Activated naive CD8-positive, alpha-beta T cell treated with anti-CD3 and anti-CD28 coated beads for 36 hours (primary cell): Measurements from ENCODE around the gene STC2. TPM values are rescaled to one million over a fixed set of nuclear protein-coding genes. Genes with fewer than 3 reads are reported as not detected.
"Not testable (repeated sequence)": the region's sequence is repeated elsewhere in the genome, so short reads cannot be mapped to it uniquely, and the experiment has no call there.

Source experiments
- DNase-seq: peaks from one replicate; pipeline ENCODE4 v3.0.0; 2021
- H3K27ac Mint-ChIP-seq: one replicate; pipeline ENCODE4 v1.8.0; 2022; ENCODE audit warnings: mild to moderate bottlenecking, moderate library complexity, mixed read lengths
- H3K27me3 Mint-ChIP-seq: one replicate; pipeline ENCODE4 v1.8.0; 2022; ENCODE audit warnings: mild to moderate bottlenecking, mixed read lengths
- H3K36me3 Mint-ChIP-seq: one replicate; pipeline ENCODE4 v1.8.0; 2021; ENCODE audit warnings: mild to moderate bottlenecking, mixed read lengths
- H3K4me1 Mint-ChIP-seq: one replicate; pipeline ENCODE4 v1.8.0; 2021; ENCODE audit warnings: mixed read lengths
- H3K4me3 Mint-ChIP-seq: one replicate; pipeline ENCODE4 v1.8.0; 2022; ENCODE audit warnings: mild to moderate bottlenecking, moderate library complexity, mixed read lengths
- H3K9me3 Mint-ChIP-seq: one replicate; pipeline ENCODE4 v1.8.0; 2022; ENCODE audit warnings: mixed read lengths
- total RNA-seq, 2 experiments: library from RNA; stranded (reverse); gene quantifications; one replicate each; pipeline ENCODE4 v1.2.3, GENCODE V29; 2021

STC2 gene, protein sequence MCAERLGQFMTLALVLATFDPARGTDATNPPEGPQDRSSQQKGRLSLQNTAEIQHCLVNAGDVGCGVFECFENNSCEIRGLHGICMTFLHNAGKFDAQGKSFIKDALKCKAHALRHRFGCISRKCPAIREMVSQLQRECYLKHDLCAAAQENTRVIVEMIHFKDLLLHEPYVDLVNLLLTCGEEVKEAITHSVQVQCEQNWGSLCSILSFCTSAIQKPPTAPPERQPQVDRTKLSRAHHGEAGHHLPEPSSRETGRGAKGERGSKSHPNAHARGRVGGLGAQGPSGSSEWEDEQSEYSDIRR
- total RNA-seq, result 10 to 100 TPM; 41.1 to 41.2 TPM

GRCh38 chr5:173327948-173328843, at the start of gene STC2:
TSS of gene STC2 (minus strand) at chr5:173328414. CDS start at chr5:173328193, 221 bp downstream.
- peak; percentile 83 for DNase-seq
- Mint-ChIP-seq H3K27ac (peak within 1 kb of the TSS; percentile 97), H3K4me3 (peak within 1 kb of the TSS; percentile 99), H3K4me1 (peaks cover 39% of the 10 kb centered on the region), H3K36me3 (peaks cover 61% of the 10 kb centered on the region), H3K27me3 (peaks cover 83% of the 10 kb centered on the region), H3K9me3 (peaks cover 2% of the 10 kb centered on the region)

GRCh38 chr5:173371400-173371799, 43.2 kb upstream of the STC2 start:
- no peak for DNase-seq
- H3K4me3 Mint-ChIP-seq, result no peak overlapping the region
- no peak overlapping the region for H3K27ac Mint-ChIP-seq
- peaks cover 2% of the 10 kb centered on the region for H3K9me3 Mint-ChIP-seq
- H3K27me3 Mint-ChIP-seq, result peaks cover 12% of the 10 kb centered on the region
- H3K36me3 Mint-ChIP-seq, result no peaks in the 10 kb centered on the region
- H3K4me1 Mint-ChIP-seq, result no peaks in the 10 kb centered on the region

DNA sequence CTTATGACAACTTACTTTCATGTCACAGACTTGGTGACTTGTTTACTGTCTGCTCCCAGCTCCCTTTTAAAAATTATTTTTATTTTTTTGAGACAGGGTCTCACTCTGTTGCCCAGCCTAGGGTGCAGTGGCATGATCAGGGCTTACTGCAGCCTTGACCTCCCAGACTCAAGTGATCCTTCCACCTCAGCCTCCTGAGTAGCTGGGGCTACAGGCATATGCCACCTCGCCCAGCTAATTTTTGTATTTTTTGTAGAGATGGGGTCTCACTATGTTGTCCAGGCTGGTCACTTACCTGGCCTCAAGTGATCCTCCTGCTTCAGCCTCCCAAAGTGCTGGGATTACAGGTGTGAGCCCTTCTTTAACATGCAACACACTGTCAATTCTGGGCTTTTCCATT, 35.2 kb upstream of the STC2 start:
- H3K4me3 Mint-ChIP-seq, H3K9me3 Mint-ChIP-seq, DNase-seq, H3K27ac Mint-ChIP-seq, H3K36me3 Mint-ChIP-seq, H3K4me1 Mint-ChIP-seq, H3K27me3 Mint-ChIP-seq: not testable (repeated sequence)

DNA sequence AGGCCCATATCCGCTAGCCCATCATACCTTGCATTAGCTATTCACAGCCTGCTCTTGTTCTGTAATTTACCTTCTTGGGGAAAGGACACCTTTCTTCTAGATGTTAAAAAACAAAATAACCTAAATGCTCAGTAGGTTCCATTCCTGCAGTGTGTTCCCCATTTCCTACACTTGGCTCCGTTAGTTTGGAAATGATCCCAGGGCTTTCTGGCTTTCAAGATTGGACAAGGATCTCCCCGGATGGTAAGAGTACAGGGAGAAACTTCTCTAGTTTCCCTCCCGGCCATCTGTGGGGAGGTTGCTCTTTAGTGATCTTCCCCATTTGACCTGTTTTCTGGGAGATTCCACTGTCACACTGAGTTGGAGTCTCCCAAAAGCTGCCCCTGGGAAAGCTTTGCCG, 27.3 kb upstream of the STC2 start:
- H3K4me1 Mint-ChIP-seq, result no peaks in the 10 kb centered on the region
- no peaks in the 10 kb centered on the region for H3K36me3 Mint-ChIP-seq
- no peak overlapping the region for H3K4me3 Mint-ChIP-seq
- no peak overlapping the region for H3K27ac Mint-ChIP-seq
- peaks cover 13% of the 10 kb centered on the region for H3K27me3 Mint-ChIP-seq
- H3K9me3 Mint-ChIP-seq, result no peaks in the 10 kb centered on the region
- no peak for DNase-seq

- Mint-ChIP-seq H3K9me3 (no peaks in the 10 kb centered on the region), H3K4me3 (no peak overlapping the region), H3K4me1 (no peaks in the 10 kb centered on the region), H3K27ac (no peak overlapping the region), H3K36me3 (no peaks in the 10 kb centered on the region), H3K27me3 (peaks cover 17% of the 10 kb centered on the region)
- DNase-seq, result no peak
These were observed 26.4 kb upstream of the STC2 start for GRCh38 chr5:173354645-173355044.

DNA sequence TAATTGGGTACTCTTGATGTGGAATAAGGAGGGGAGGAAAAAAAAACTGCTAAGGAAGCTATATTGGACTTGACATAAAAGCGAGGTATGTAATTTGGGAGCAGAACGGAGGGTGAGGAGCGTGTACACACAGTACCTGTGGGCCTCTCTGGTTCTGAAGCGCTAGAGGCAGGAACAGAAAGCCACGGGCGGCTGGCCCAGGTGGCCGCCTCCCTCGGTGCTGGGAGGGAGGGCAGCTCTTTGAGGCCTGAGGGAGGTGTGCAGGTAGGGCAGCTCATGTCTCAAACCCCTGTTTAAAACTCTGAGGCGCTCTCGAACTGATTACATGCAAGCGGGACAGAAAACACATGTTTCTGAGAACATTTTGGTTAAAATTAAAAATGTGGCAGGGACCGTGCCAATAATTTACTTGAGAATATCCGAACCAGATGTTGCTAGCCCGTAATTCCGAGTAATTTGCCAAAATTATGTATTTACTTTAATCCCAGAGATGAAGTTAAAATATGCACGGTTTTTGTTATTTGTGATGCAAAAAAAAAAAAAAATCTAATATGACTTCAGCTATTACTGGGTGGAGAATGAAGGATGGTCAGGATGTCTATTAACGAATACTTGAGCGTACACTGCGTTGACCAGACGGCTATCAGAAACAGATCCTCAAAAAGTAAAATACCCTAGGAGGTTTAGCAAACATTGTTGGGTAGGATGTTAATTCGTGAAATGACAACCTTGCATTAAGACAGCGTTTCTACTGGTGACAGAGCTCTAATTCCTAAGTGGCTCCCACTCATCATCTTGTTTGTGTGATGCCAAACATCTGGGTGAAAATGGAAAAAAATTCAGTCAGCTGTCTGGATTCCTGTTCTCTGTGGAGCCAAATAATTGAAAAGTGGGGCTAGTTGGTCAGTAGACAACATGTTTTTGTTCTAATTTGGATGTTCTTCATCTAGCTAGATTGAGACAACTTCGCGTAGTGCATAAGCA, 24.4 kb upstream of the STC2 start:
- no peak for DNase-seq
- Mint-ChIP-seq H3K27ac (no peak overlapping the region), H3K36me3 (no peaks in the 10 kb centered on the region), H3K4me1 (no peaks in the 10 kb centered on the region), H3K27me3 (peaks cover 17% of the 10 kb centered on the region), H3K9me3 (no peaks in the 10 kb centered on the region), H3K4me3 (no peak overlapping the region)

DNA sequence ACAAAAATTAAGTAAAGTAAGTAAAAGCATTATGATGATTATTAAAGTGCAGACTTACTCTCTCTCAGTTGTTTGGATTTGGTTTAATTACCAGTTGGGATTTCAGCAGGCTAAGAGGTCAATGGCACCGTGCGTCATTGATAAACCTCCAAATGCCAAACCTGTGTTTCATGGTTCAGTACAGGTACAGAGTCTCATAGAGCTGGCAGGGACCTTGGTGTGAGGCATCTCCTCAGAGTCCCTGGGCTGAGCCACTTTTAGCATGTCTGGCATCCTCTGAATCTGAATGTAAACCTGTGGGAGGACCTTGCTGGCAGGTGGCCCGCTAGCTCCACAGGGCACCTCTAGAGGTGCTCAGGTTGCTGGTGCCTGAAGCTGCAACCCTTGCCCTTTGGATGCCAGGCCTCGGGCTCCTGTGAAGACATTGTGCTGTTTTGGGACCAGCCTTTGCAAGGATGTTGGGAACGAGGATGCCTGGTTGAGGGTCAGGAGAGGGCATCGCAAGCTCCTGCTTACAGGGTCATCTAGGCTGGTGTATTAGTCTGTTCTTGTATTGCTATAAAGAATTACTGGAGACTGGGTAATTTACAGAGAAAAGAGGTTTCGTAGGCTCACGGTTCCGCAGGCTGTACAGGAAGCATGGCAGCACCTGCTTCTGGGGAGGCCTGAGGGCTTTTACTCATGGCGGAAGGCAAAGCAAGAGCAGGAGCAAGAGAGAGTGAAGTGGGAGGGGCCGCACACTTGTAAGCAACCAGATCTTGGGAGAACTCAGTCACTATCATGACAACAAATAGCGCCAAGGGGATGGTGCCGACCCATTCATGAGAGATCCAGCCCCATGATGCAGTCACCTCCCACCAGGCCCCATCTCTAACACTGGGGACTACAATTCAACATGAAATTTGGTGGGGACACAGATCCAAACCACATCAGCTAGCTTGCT, 14.9 kb upstream of the STC2 start:
- Mint-ChIP-seq H3K9me3 (no peaks in the 10 kb centered on the region), H3K36me3 (no peaks in the 10 kb centered on the region), H3K27ac (no peak overlapping the region), H3K4me3 (no peak overlapping the region), H3K4me1 (no peaks in the 10 kb centered on the region), H3K27me3 (peaks cover 9% of the 10 kb centered on the region)
- DNase-seq, result no peak

GRCh38 chr5:173341961-173342430, 13.8 kb upstream of the STC2 start:
- no peaks in the 10 kb centered on the region for H3K4me1 Mint-ChIP-seq
- DNase-seq, result no peak
- H3K36me3 Mint-ChIP-seq, result no peaks in the 10 kb centered on the region
- peaks cover 16% of the 10 kb centered on the region for H3K27me3 Mint-ChIP-seq
- no peak overlapping the region for H3K27ac Mint-ChIP-seq
- H3K4me3 Mint-ChIP-seq, result no peak overlapping the region
- H3K9me3 Mint-ChIP-seq, result no peaks in the 10 kb centered on the region

DNA sequence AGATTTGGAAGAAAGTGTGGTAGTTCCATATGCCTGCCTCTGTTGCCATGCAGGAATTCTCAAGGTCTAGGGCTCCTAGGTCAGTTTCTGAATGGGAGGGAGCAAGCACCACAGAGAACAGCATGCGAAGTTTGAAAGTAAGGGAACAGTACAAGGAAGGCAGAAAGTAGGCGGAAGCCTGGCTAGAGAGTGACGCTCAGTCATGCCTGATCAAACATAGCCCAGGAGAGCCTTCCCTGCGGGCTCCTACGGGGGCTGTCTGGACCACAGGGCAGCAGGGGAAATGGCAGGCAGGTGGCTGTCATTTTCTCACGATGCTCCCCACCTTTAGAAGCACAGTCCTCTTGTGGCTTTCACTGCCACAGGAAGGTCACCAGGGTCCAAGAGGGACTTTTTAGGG, 12.8 kb upstream of the STC2 start:
- Mint-ChIP-seq H3K27me3 (peaks cover 22% of the 10 kb centered on the region), H3K27ac (no peak overlapping the region), H3K36me3 (no peaks in the 10 kb centered on the region), H3K9me3 (no peaks in the 10 kb centered on the region), H3K4me1 (no peaks in the 10 kb centered on the region), H3K4me3 (no peak overlapping the region)
- DNase-seq, result no peak

GRCh38 chr5:173340451-173340850, 12.2 kb upstream of the STC2 start:
- H3K27ac Mint-ChIP-seq, result no peak overlapping the region
- no peaks in the 10 kb centered on the region for H3K4me1 Mint-ChIP-seq
- no peak overlapping the region for H3K4me3 Mint-ChIP-seq
- no peaks in the 10 kb centered on the region for H3K36me3 Mint-ChIP-seq
- DNase-seq, result no peak
- H3K27me3 Mint-ChIP-seq, result peaks cover 25% of the 10 kb centered on the region
- H3K9me3 Mint-ChIP-seq, result no peaks in the 10 kb centered on the region

DNA sequence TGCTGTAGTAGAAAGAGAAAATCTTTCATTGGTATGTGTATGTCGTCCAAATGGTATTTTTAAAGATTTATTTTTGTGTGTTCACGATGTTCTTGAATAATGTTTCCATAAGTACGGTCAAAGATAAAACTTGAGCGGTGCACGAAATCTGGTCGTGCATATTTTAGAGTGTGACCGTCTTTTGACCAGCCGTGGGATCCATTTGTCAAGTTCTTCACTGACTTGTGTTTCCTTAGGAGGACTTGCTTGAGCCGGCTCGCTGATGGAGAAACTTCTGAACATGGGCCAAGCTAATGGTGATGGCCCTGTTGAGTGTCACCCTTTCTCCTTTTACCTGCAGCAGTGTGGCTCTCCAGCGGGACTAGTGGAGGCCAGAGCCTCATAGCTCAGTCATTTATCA, 11.1 kb upstream of the STC2 start:
- DNase-seq, result no peak
- Mint-ChIP-seq H3K4me1 (no peaks in the 10 kb centered on the region), H3K9me3 (no peaks in the 10 kb centered on the region), H3K4me3 (no peak overlapping the region), H3K27ac (no peak overlapping the region), H3K27me3 (peaks cover 33% of the 10 kb centered on the region), H3K36me3 (no peaks in the 10 kb centered on the region)

- peaks cover 39% of the 10 kb centered on the region for H3K27me3 Mint-ChIP-seq
- no peak overlapping the region for H3K27ac Mint-ChIP-seq
- no peaks in the 10 kb centered on the region for H3K4me1 Mint-ChIP-seq
- no peak overlapping the region for H3K4me3 Mint-ChIP-seq
- DNase-seq, result no peak
- H3K9me3 Mint-ChIP-seq, result no peaks in the 10 kb centered on the region
- no peaks in the 10 kb centered on the region for H3K36me3 Mint-ChIP-seq
These were observed 10.3 kb upstream of the STC2 start for GRCh38 chr5:173338380-173339015.

GRCh38 chr5:173334808-173335207, 6.6 kb upstream of the STC2 start:
- H3K4me1 Mint-ChIP-seq, result peaks cover 14% of the 10 kb centered on the region
- H3K27me3 Mint-ChIP-seq, result peaks cover 65% of the 10 kb centered on the region
- H3K4me3 Mint-ChIP-seq, result no peak overlapping the region
- H3K9me3 Mint-ChIP-seq, result no peaks in the 10 kb centered on the region
- DNase-seq, result no peak
- no peak overlapping the region for H3K27ac Mint-ChIP-seq
- H3K36me3 Mint-ChIP-seq, result peaks cover 5% of the 10 kb centered on the region
